Measurements from ENCODE around the gene JAK3. TPM values are rescaled to one million over a fixed set of nuclear protein-coding genes. Genes with fewer than 3 reads are reported as not detected.

The JAK3 gene
- total and polyA plus RNA-seq, 2 of the 4 experiments (the other 2 are of a cell fraction), result 0.36 to 1.5 TPM

- TF ChIP-seq, protein P1, sequence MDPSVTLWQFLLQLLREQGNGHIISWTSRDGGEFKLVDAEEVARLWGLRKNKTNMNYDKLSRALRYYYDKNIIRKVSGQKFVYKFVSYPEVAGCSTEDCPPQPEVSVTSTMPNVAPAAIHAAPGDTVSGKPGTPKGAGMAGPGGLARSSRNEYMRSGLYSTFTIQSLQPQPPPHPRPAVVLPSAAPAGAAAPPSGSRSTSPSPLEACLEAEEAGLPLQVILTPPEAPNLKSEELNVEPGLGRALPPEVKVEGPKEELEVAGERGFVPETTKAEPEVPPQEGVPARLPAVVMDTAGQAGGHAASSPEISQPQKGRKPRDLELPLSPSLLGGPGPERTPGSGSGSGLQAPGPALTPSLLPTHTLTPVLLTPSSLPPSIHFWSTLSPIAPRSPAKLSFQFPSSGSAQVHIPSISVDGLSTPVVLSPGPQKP (IDR thresholded peaks at IDR 0.05; ENCODE audit: borderline replicate concordance, low read depth, low read length), result no peak
- no peak for TF ChIP-seq BHLHE40 (IDR thresholded peaks at IDR 0.05; ENCODE audit: low read depth, low read length)
These were observed 11.9 kb upstream of the JAK3 start, which contains the start of gene RPL18A (continued) for GRCh38 chr19:17859533-17860330.
